Sigmoid colon (tissue), 7 donors: ENCODE results near the gene BLID. TPM values are rescaled to one million over a fixed set of nuclear protein-coding genes. Genes with fewer than 3 reads are reported as not detected.

ENCODE experiments used
- DNase-seq: peaks from one replicate; pipeline ENCODE4 v3.0.0-alpha.2; 2019
- H3K27ac ChIP-seq, 4 donors: fragments of 200-600 bp; sonication (generic); one replicate each; pipeline ENCODE4 v1.5.1; 2016 to 2019; ENCODE audit warnings: mild to moderate bottlenecking in 1 of 4
- H3K27me3 ChIP-seq, 3 donors: fragments of 200-600 bp; sonication (generic); one replicate each; pipeline ENCODE4 v1.5.1; 2019; ENCODE audit warnings: mild to moderate bottlenecking in 1 of 3
- H3K36me3 ChIP-seq, 4 donors: fragments of 200-600 bp; sonication (generic); one replicate each; pipeline ENCODE4 v1.5.1; 2016 to 2019
- H3K4me1 ChIP-seq, 4 donors: fragments of 200-600 bp; sonication (generic); one replicate each; pipeline ENCODE4 v1.5.1; 2017 to 2019
- H3K4me3 ChIP-seq, 4 donors: fragments of 200-600 bp; sonication (generic); one replicate each; pipeline ENCODE4 v1.5.1; 2017 to 2019; ENCODE audit warnings: mild to moderate bottlenecking in 2 of 4, moderate library complexity in 1 of 4
- H3K9me3 ChIP-seq, 4 donors: fragments of 200-600 bp in 3 of 4; sonication (generic) in 3 of 4; one replicate each; pipeline versions ENCODE4 v1.5.1 to v1.6.1; 2013 to 2019
- EP300 ChIP-seq, 4 donors: sonication (generic); formaldehyde crosslinking; IDR thresholded peaks; one replicate each; pipeline ENCODE4 v1.6.1; 2017; ENCODE audit warnings: antibody characterized with exemption in 4 of 4
- POLR2A ChIP-seq, 2 donors: fragments of 450-650 bp; IDR thresholded peaks; one replicate each; pipeline ENCODE4 v1.6.1; 2016; ENCODE audit warnings: antibody characterized with exemption in 2 of 2, mild to moderate bottlenecking in 2 of 2, moderate library complexity in 2 of 2
- POLR2AphosphoS5 ChIP-seq, 4 donors: sonication (generic); formaldehyde crosslinking; IDR thresholded peaks; one replicate each; pipeline ENCODE4 v1.6.1; 2017; ENCODE audit warnings: antibody characterized with exemption in 4 of 4
- WGBS, 2 donors: extraction: QIAGEN DNeasy Blood & Tissue Kit; methylation state at CpG; one replicate each; pipeline ENCODE4 v1.1.7; 2013; 5-methylcytosine and 5-hydroxymethylcytosine counted together
- intact Hi-C: fragments of 100-400 bp; cut with DNase I; formaldehyde crosslinking; loops from one replicate; pipeline ENCODE4 v1.15.1; 2023
- polyA plus RNA-seq, 3 donors: library from polyadenylated mRNA; stranded (reverse); fragments of 200-250 nt; gene quantifications; one replicate each; pipeline ENCODE4 v1.2.3, GENCODE V29; 2013
- total RNA-seq, 4 donors: library from RNA; depleted of rRNA; stranded (reverse); fragments of >200 nt; gene quantifications; one replicate each; pipeline ENCODE4 v1.1.0, GENCODE V29; 2016
- TF ChIP-seq, protein P1 (sequence below), 4 experiments: fragments of 450-650 bp in 3 of 4; fragments of 200-600 bp in 1 of 4; IDR thresholded peaks; one replicate each; pipeline ENCODE4 v1.5.1; 2016 to 2019; ENCODE audit warnings: antibody characterized with exemption in 4 of 4, mild to moderate bottlenecking in 3 of 4, moderate library complexity in 2 of 4
- donor health status: healthy with polysubstance abuse.
- donor health status: Bipolar disorder and iron deficiency.
- donor health status: healthy.

Gene BLID, protein sequence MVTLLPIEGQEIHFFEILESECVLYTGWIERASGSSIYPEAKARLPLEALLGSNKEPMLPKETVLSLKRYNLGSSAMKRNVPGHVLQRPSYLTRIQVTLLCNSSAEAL
- total RNA-seq: 1 to 10 TPM; 1.6 to 2.2 (median 2.0) TPM
- under 1 TPM in 1 of 3 donors, not detected in 2; 0.09 TPM for polyA plus RNA-seq

DNA sequence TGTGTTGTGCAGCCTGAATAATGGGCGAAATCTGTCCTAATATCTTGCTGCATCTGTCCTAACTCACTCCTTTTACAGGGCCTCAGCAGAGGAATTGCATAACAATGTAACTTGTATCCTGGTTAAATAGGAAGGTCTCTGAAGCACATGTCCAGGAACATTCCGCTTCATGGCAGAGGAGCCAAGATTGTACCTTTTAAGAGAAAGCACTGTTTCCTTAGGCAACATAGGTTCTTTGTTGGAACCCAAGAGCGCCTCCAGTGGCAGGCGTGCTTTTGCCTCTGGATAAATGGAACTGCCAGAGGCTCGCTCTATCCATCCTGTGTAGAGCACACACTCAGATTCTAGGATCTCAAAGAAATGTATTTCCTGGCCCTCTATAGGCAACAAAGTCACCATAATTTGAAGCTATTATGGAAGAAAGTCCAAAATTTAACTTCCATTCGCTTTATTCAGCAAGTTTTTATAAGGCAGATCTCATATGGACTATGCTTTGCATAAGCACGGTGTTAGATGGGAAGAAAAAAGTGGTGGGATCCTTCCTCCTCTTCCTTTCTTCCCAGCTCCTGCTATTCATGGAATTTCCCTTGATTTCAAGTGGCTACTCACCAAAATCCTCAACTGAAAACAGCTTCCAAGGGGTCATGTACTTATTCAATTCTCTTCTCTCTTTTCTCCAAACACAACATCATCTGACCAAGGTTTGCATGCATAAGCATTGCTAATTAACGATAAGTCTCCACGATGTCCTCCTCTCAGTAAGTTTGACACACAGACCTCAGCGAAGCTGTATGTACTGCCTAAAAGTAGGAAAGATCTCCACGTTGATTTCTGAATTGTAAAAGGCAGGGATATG, at the start of gene BLID:
TSS of gene BLID (minus strand) at position 692 of the 856 bp plus-strand sequence. CDS start at position 399, 293 bp downstream.
- intact Hi-C loops: no loop called here
- Histone ChIP-seq H3K4me1 (peaks cover 0 to 11% (median 5%) of the 10 kb centered on the region in 4 donors), H3K4me3 (no peak within 1 kb of the TSS), H3K36me3 (no peaks in the 10 kb centered on the region), H3K9me3 (no peaks in the 10 kb centered on the region), H3K27me3 (no peaks in the 10 kb centered on the region), H3K27ac (peak within 1 kb of the TSS in 2 of 4 donors; percentile 17 to 34)
- 65 to 77% methylated on average over 11 of the region's 11 CpGs for WGBS, 2 donors
- peak; percentile 70 for DNase-seq
- no peak for TF ChIP-seq EP300 (IDR thresholded peaks at IDR 0.05)
- TF ChIP-seq POLR2A (IDR thresholded peaks at IDR 0.05): no peak
- TF ChIP-seq, protein P1, sequence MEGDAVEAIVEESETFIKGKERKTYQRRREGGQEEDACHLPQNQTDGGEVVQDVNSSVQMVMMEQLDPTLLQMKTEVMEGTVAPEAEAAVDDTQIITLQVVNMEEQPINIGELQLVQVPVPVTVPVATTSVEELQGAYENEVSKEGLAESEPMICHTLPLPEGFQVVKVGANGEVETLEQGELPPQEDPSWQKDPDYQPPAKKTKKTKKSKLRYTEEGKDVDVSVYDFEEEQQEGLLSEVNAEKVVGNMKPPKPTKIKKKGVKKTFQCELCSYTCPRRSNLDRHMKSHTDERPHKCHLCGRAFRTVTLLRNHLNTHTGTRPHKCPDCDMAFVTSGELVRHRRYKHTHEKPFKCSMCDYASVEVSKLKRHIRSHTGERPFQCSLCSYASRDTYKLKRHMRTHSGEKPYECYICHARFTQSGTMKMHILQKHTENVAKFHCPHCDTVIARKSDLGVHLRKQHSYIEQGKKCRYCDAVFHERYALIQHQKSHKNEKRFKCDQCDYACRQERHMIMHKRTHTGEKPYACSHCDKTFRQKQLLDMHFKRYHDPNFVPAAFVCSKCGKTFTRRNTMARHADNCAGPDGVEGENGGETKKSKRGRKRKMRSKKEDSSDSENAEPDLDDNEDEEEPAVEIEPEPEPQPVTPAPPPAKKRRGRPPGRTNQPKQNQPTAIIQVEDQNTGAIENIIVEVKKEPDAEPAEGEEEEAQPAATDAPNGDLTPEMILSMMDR (IDR thresholded peaks at IDR 0.05): peak in 1 of 4 experiments; percentile 36
- no peak for TF ChIP-seq POLR2AphosphoS5 (IDR thresholded peaks at IDR 0.05)

DNA sequence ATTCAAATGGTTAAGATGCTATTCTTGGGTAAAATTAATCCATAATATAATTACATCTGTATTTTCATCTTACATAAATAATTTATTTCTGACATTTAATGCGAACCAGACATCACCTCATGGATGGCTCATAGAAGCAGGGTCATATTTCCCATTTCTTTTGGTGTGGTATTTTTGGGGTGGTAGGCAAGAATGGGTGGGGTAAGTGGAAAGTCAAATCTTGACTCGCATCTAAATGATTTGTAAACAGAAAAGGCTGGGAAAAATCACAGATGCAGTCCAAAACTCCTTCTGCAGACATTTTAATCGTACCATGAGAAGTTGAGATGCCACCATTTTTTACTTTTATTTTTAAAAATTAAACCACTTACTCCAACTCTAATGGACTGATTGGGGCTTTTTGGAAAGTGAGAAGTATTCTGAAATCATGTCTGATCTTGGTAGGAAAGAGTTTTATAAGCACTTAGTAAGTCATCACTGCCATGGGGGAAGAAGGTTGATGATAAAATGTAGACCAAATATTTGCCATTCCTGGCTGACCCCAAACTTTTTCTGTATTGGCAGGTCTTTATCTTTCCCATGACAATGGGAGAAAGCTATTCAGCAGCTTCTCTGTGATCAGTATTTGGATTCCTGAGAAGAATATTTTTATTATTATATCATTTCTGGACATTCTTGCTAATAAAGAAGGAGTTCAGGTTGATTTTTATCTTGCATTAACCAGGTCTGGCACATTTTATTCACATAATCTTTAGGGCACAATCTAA, 47.2 kb upstream of the BLID start:
- Histone ChIP-seq H3K4me1 (peaks cover 0 to 59% (median 41%) of the 10 kb centered on the region in 4 donors), H3K27me3 (no peaks in the 10 kb centered on the region), H3K9me3 (no peaks in the 10 kb centered on the region), H3K4me3 (no peak overlapping the region), H3K27ac (peak overlapping the region in 1 of 4 donors; percentile 66), H3K36me3 (no peaks in the 10 kb centered on the region)
- TF ChIP-seq POLR2A (IDR thresholded peaks at IDR 0.05) (no peak), POLR2AphosphoS5 (IDR thresholded peaks at IDR 0.05) (no peak), EP300 (IDR thresholded peaks at IDR 0.05) (no peak)
- TF ChIP-seq, protein P1 (IDR thresholded peaks at IDR 0.05): no peak
- DNase-seq: no peak
- intact Hi-C loops: no loop called here
- 66% methylated on average over 3 of the region's 3 CpGs for WGBS, 2 donors

DNA sequence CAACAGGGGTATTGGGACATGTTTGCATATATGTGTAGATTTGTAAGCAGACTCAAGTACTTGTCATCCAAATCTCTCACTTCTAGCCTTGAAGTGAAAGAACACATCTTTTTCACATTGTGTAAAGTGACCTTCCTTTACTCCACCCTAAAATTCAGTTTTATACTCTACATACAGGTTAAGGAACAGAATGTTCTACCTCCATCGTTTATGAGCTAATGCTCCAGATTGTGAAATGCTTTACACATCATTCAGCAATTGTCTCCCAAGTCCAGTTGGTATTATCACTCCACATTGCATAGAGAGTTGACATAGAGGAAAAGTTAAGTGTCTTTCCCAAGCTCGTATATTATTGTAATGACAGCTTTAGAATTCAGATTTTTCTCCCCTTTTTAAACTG, 46.1 kb upstream of the BLID start:
- Histone ChIP-seq H3K27me3 (no peaks in the 10 kb centered on the region), H3K9me3 (no peaks in the 10 kb centered on the region), H3K4me1 (peaks cover 0 to 59% (median 41%) of the 10 kb centered on the region in 4 donors), H3K27ac (peak overlapping the region in 3 of 4 donors; percentile 27 to 86 (median 66)), H3K36me3 (no peaks in the 10 kb centered on the region), H3K4me3 (no peak overlapping the region)
- WGBS, 2 donors: 67 to 83% methylated on average over 2 of the region's 2 CpGs
- TF ChIP-seq EP300 (IDR thresholded peaks at IDR 0.05): peak in 2 of 4 donors; percentile 38 to 58
- peak in 3 of 4 donors; percentile 45 to 59 (median 56) for TF ChIP-seq POLR2AphosphoS5 (IDR thresholded peaks at IDR 0.05)
- TF ChIP-seq POLR2A (IDR thresholded peaks at IDR 0.05): no peak
- DNase-seq: no peak
- intact Hi-C loops: no loop called here

DNA sequence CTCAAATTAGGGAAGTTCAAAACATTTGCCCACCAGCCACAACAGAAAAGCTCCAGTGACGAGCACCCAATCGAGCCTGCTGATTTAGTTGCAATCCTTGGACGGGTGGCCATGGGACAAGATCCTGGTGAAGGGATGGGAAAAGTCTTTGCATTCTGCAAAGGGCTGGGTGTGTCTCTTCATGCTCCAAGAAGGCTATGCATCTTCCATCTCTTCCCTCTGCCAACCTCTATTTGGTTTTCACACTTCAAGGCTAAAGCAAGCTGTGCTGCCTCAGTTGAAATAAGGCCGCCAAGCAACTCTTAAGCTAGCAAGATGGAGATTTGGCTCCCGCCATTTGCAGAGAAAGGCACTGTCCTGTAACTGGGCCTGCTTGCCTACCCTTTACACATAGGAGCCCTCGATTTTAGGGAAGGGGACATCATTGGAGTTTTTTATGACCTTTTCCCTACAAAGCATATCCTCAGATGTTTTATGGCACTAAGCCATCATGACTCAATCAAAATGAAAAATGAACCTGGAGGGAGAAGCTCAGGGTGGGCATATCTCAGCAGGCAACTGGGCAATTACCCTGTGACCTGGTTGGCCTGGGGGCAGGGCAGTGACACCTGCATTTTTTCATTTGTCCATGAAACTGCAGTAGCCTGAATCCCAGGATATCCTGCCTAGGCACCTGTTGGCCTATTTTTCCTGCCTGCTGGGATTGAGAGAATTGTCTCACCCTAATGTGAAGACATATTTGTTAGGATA, 45.0 kb upstream of the BLID start:
- intact Hi-C loops: no loop called here
- Histone ChIP-seq H3K4me1 (peaks cover 0 to 53% (median 37%) of the 10 kb centered on the region in 4 donors), H3K36me3 (no peaks in the 10 kb centered on the region), H3K27me3 (no peaks in the 10 kb centered on the region), H3K27ac (peak overlapping the region; percentile 27 to 86 (median 74)), H3K4me3 (no peak overlapping the region), H3K9me3 (no peaks in the 10 kb centered on the region)
- TF ChIP-seq POLR2AphosphoS5 (IDR thresholded peaks at IDR 0.05) (no peak), POLR2A (IDR thresholded peaks at IDR 0.05) (no peak), EP300 (IDR thresholded peaks at IDR 0.05) (no peak)
- TF ChIP-seq, protein P1 (IDR thresholded peaks at IDR 0.05): no peak
- WGBS, 2 donors: 75 to 80% methylated on average over 6 of the region's 6 CpGs
- DNase-seq: no peak
